SH-SY5Y (cell line): ENCODE measurements around the gene SF3A2.

Source experiments
- GATA2 ChIP-seq: IDR thresholded peaks from 2 replicates; pipeline ENCODE4 v1.6.1; 2011; ENCODE audit warnings: mild to moderate bottlenecking, low read depth, low read length
- GATA3 ChIP-seq: IDR thresholded peaks from 2 replicates; pipeline ENCODE4 v1.6.1; 2011; ENCODE audit warnings: low read depth, mild to moderate bottlenecking, low read length, moderate library complexity

DNA sequence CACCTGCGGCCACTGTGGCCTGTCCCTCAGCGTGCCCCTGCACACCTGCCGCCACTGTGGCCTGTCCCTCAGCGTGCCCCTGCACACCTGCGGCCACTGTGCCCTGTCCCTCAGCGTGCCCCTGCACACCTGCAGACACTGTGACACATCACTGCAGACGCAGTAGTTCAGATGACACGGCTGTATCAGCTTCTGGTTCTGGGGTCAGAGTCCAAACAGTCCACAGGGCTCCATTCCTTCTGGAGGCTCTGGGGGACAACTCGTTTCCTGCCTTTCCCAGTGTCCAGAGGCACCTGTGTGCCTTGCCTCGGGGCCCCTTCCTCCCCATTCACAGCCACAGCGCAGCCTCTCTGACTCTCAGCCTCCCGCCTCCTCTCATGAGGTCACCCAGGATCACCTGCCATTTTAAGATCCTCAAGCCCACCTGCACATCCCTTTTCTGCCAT lies 5.5 kb downstream of the SF3A2 start:
- TF ChIP-seq GATA2 = no peak
- no peak for TF ChIP-seq GATA3
